Karpas-422 (cell line): ENCODE results near the gene TPSB2. TPM values are rescaled to one million over a fixed set of nuclear protein-coding genes. Genes with fewer than 3 reads are reported as not detected.
"Not testable (repeated sequence)": the region's sequence is repeated elsewhere in the genome, so short reads cannot be mapped to it uniquely, and the experiment has no call there.

ENCODE experiments used
- DNase-seq: peaks from one replicate; pipeline ENCODE4 v3.0.0-alpha.2; 2015
- H2AFZ ChIP-seq: fragments of 200-600 bp; sonication (generic); 2 replicates; pipeline ENCODE4 v1.6.1; 2014; ENCODE audit warnings: antibody characterized with exemption, low read length, mixed read lengths
- H3K27ac ChIP-seq: fragments of 200-600 bp; sonication (generic); 2 replicates; pipeline ENCODE4 v1.5.1; 2014; ENCODE audit warnings: mild to moderate bottlenecking, low read length, moderate library complexity
- H3K27me3 ChIP-seq: fragments of 200-600 bp; sonication (generic); 2 replicates; pipeline ENCODE4 v1.6.1; 2014; ENCODE audit warnings: low read length, mixed read lengths
- H3K36me3 ChIP-seq: fragments of 200-600 bp; sonication (generic); 2 replicates; pipeline ENCODE4 v1.6.1; 2014; ENCODE audit warnings: low read length, mixed read lengths; ENCODE audit not compliant: insufficient read depth
- H3K4me1 ChIP-seq: fragments of 200-600 bp; sonication (generic); 2 replicates; pipeline ENCODE4 v1.6.1; 2014; ENCODE audit warnings: mild to moderate bottlenecking, low read length, mixed read lengths
- H3K4me2 ChIP-seq: fragments of 200-600 bp; sonication (generic); 2 replicates; pipeline ENCODE4 v1.6.1; 2014; ENCODE audit warnings: low read length, low read depth, mild to moderate bottlenecking; ENCODE audit not compliant: poor library complexity, severe bottlenecking
- H3K4me3 ChIP-seq: fragments of 200-600 bp; sonication (generic); 2 replicates; pipeline ENCODE4 v1.5.1; 2014; ENCODE audit warnings: mild to moderate bottlenecking, antibody characterized with exemption, low read length, mixed read lengths
- H3K79me2 ChIP-seq: fragments of 200-600 bp; sonication (generic); 2 replicates; pipeline ENCODE4 v1.6.1; 2014; ENCODE audit warnings: mild to moderate bottlenecking, low read length, mixed read lengths
- H3K9ac ChIP-seq: fragments of 200-600 bp; sonication (generic); 2 replicates; pipeline ENCODE4 v1.6.0; 2014; ENCODE audit warnings: low read length
- H3K9me2 ChIP-seq: fragments of 200-600 bp; sonication (generic), shearing (Covaris generic); replicated peaks from 2 replicates; pipeline ENCODE4 v1.6.0; 2014; ENCODE audit warnings: mild to moderate bottlenecking, low read length, moderate library complexity; ENCODE audit not compliant: insufficient read depth
- H3K9me3 ChIP-seq: fragments of 300-700, 200-600 bp; sonication (generic); 2 replicates; pipeline ENCODE4 v1.6.1; 2014; ENCODE audit warnings: low read length, mixed read lengths
- H4K20me1 ChIP-seq: fragments of 200-600 bp; sonication (generic); 2 replicates; pipeline ENCODE4 v1.6.1; 2014; ENCODE audit warnings: mild to moderate bottlenecking, antibody characterized with exemption, low read length, low read depth; ENCODE audit not compliant: insufficient read depth
- total RNA-seq: library from RNA; depleted of rRNA; stranded (reverse); fragments of >200 nt; shearing (Covaris generic); gene quantifications from 2 replicates; pipeline ENCODE4 v1.2.3, GENCODE V29; 2014; ENCODE audit warnings: low replicate concordance

TPSB2 gene
- total RNA-seq, 1 experiment from 2014 or later, result not detected

- not testable (repeated sequence) for H3K4me3 ChIP-seq, H3K4me1 ChIP-seq, H3K9me2 ChIP-seq, H4K20me1 ChIP-seq, H3K9ac ChIP-seq, H2AFZ ChIP-seq, H3K9me3 ChIP-seq, DNase-seq, H3K79me2 ChIP-seq, H3K27ac ChIP-seq, H3K4me2 ChIP-seq, H3K27me3 ChIP-seq, H3K36me3 ChIP-seq
Observed at GRCh38 chr16:1249031-1249755, 19.2 kb upstream of the TPSB2 start.

GRCh38 chr16:1247903-1248537, 18.0 kb upstream of the TPSB2 start:
- not testable (repeated sequence) for H3K4me1 ChIP-seq, H3K36me3 ChIP-seq

DNA sequence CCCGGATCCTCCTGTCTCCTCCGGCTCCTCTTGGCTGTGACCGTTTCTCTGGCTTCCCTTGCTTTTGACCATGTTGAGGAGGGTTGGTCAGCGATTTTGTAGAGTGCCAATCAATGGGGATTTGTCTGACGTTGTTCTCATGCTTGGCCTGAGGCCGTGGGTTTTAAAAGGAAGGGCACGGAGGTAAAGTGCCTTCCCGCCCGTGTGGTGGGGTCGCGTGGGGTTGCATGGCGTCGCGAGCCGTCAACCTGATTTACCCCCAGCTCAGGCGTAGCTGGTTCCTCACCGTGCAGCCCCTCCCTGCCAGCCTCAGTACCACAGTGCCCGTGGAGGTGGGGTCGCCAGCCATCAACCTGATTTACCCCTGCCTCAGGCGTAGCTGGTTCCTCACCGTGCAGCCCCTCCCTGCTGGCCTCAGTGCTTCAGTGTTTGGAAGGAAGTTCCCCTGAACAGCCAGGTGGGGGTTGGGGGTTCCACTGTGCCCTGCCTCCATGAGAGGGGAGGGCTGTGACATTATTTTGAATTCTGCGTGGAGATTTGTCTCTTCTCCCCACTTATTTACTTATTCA, 15.6 kb upstream of the TPSB2 start:
- H4K20me1 ChIP-seq, result no peaks in the 10 kb centered on the region

More at GRCh38 chr16:1247903-1248537, 18.0 kb upstream of the TPSB2 start:
- not testable (repeated sequence) for H4K20me1 ChIP-seq, H2AFZ ChIP-seq, DNase-seq, H3K9me3 ChIP-seq, H3K27ac ChIP-seq, H3K9me2 ChIP-seq, H3K9ac ChIP-seq, H3K4me2 ChIP-seq, H3K79me2 ChIP-seq, H3K4me3 ChIP-seq, H3K27me3 ChIP-seq

DNA sequence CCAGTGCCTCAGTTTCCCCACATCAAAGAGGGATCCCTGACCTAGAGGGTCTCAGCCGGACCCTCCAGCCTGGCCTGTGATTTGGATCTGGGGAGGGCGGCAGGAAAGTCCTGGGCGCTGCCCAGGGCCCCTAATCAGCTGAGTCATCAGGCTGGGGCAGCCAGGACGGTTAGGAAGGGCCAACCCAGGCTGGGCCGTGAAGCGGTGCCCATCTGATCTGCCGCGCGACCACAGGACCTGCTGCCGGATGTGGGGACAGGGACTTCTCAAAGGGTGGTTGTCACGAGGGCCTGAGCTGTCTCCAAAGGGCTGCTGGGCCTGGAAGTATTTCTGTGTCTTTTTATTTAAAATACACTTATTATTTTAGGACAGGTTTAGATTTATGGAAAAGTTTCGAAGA, 14.9 kb upstream of the TPSB2 start:
- H3K4me2 ChIP-seq, result no peak overlapping the region
- no peaks in the 10 kb centered on the region for H3K79me2 ChIP-seq
- no peaks in the 10 kb centered on the region for H3K9me3 ChIP-seq
- H3K36me3 ChIP-seq, result no peaks in the 10 kb centered on the region
- H3K9ac ChIP-seq, result no peak overlapping the region
- no peak overlapping the region for H3K27ac ChIP-seq
- H3K4me3 ChIP-seq, result no peak overlapping the region
- no peaks in the 10 kb centered on the region for H3K27me3 ChIP-seq
- no peak for DNase-seq
- H3K9me2 ChIP-seq, result no peaks in the 10 kb centered on the region
- H3K4me1 ChIP-seq, result no peaks in the 10 kb centered on the region
- no peaks in the 10 kb centered on the region for H4K20me1 ChIP-seq
- H2AFZ ChIP-seq, result no peak overlapping the region

More for the DNA sequence above, 15.6 kb upstream of the TPSB2 start:
- no peaks in the 10 kb centered on the region for H3K4me1 ChIP-seq
- no peak overlapping the region for H3K9ac ChIP-seq
- H3K27me3 ChIP-seq, result no peaks in the 10 kb centered on the region
- no peak overlapping the region for H3K4me3 ChIP-seq
- H3K79me2 ChIP-seq, result no peaks in the 10 kb centered on the region
- no peak for DNase-seq
- no peak overlapping the region for H3K27ac ChIP-seq
- H3K9me2 ChIP-seq, result no peaks in the 10 kb centered on the region
- no peaks in the 10 kb centered on the region for H3K9me3 ChIP-seq
- no peak overlapping the region for H3K4me2 ChIP-seq
- no peak overlapping the region for H2AFZ ChIP-seq
- H3K36me3 ChIP-seq, result no peaks in the 10 kb centered on the region

GRCh38 chr16:1243907-1244850, 14.2 kb upstream of the TPSB2 start:
- not testable (repeated sequence) for H2AFZ ChIP-seq

DNA sequence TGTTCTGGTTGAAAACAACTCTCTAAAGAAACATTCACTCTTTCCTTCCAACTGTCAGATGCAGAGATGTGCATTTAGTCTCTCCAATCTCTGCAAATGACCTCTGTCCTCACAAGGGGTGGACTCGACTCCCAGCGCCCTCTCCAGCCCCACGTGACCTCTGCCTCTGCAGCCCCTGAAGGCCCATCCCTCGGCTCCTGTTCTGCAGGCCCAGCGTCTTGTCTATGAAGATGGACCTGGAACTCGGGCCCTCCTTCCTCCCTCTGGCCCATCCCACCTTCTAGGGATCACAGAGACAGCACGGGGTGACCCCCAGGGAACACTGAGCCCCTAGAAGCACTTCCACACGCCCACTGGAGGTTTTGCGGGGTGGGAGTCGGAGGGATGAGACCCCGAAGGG, 13.4 kb upstream of the TPSB2 start:
- DNase-seq, H3K9me3 ChIP-seq: not testable (repeated sequence)

More at GRCh38 chr16:1243907-1244850, 14.2 kb upstream of the TPSB2 start:
- H4K20me1 ChIP-seq, H3K27me3 ChIP-seq, H3K4me2 ChIP-seq, H3K9ac ChIP-seq, H3K4me3 ChIP-seq, H3K79me2 ChIP-seq, H3K4me1 ChIP-seq, H3K27ac ChIP-seq, DNase-seq, H3K36me3 ChIP-seq, H3K9me3 ChIP-seq, H3K9me2 ChIP-seq: not testable (repeated sequence)

GRCh38 chr16:1241081-1241480, 11.1 kb upstream of the TPSB2 start:
- not testable (repeated sequence) for H2AFZ ChIP-seq, H3K36me3 ChIP-seq, H3K79me2 ChIP-seq, H3K4me3 ChIP-seq, H3K9ac ChIP-seq, H3K4me2 ChIP-seq, H3K4me1 ChIP-seq, H3K27ac ChIP-seq, H4K20me1 ChIP-seq, H3K9me2 ChIP-seq, H3K27me3 ChIP-seq, H3K9me3 ChIP-seq, DNase-seq

More for the DNA sequence above, 13.4 kb upstream of the TPSB2 start:
- H4K20me1 ChIP-seq, H3K4me1 ChIP-seq, H3K79me2 ChIP-seq, H3K27ac ChIP-seq, H2AFZ ChIP-seq, H3K36me3 ChIP-seq, H3K9ac ChIP-seq, H3K27me3 ChIP-seq, H3K4me2 ChIP-seq, H3K4me3 ChIP-seq, H3K9me2 ChIP-seq: not testable (repeated sequence)

DNA sequence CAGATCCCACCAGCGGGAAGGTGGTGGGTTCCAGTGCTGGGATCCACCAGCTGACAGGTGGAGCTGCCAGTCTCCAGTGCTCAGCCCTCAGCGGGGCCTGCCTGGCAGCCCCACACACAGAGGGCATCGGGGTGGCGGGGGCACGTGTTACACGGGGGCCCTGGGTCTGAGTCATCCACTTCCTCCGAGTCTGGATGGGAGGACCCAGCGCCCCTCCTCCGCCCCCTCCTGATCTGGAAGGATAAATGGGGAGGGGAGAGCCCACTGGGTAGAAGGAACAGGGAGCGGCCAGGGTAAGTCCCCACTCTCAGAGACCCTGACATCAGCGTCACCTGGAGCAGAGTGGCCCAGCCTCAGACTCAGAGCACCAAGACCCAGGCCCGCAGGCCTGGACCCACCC, 10.5 kb upstream of the TPSB2 start, which contains the start of gene TPSAB1:
TSS of gene TPSAB1 (plus strand) at position 270 of the 400 bp plus-strand sequence. CDS start 234 bp downstream, outside the sequence.
- H3K4me1 ChIP-seq, H3K4me2 ChIP-seq, H2AFZ ChIP-seq, H3K4me3 ChIP-seq, H3K9me2 ChIP-seq, H3K36me3 ChIP-seq, H3K27me3 ChIP-seq, H3K9me3 ChIP-seq, H4K20me1 ChIP-seq, H3K9ac ChIP-seq, DNase-seq, H3K27ac ChIP-seq, H3K79me2 ChIP-seq: not testable (repeated sequence)
